Astrocyte (in vitro differentiated cells and primary cell): ENCODE data around the gene NPM1.

Source experiments
- EZH2 ChIP-seq: IDR thresholded peaks from 2 replicates; pipeline ENCODE4 v1.6.1; 2012; ENCODE audit warnings: mild to moderate bottlenecking, low read length, inconsistent platforms; ENCODE audit not compliant: insufficient read depth
- TF ChIP-seq, protein P1 (sequence below): IDR thresholded peaks from 2 replicates; pipeline ENCODE4 v1.5.1; 2011; ENCODE audit warnings: low read depth, mild to moderate bottlenecking, inconsistent platforms, low read length, moderate library complexity; ENCODE audit not compliant: insufficient read depth

DNA sequence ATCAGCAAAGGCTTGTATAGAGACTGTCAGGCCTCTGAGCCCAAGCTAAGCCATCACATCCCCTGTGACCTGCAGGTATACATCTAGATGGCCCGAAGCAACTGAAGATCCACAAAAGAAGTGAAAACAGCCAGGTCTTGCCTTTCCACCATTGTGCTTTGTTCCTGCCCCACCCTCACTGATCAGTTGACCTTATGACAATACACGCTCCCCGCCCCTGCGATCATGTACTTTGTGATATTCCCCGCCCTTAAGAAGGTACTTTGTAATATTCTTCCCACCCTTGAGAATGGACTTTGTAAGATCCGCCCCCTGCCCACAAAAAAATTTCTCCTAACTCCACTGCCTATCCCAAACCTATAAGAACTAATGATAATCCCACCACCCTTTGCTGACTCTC is 18.6 kb upstream of the NPM1 start:
- no peak for TF ChIP-seq EZH2
- TF ChIP-seq, protein P1, sequence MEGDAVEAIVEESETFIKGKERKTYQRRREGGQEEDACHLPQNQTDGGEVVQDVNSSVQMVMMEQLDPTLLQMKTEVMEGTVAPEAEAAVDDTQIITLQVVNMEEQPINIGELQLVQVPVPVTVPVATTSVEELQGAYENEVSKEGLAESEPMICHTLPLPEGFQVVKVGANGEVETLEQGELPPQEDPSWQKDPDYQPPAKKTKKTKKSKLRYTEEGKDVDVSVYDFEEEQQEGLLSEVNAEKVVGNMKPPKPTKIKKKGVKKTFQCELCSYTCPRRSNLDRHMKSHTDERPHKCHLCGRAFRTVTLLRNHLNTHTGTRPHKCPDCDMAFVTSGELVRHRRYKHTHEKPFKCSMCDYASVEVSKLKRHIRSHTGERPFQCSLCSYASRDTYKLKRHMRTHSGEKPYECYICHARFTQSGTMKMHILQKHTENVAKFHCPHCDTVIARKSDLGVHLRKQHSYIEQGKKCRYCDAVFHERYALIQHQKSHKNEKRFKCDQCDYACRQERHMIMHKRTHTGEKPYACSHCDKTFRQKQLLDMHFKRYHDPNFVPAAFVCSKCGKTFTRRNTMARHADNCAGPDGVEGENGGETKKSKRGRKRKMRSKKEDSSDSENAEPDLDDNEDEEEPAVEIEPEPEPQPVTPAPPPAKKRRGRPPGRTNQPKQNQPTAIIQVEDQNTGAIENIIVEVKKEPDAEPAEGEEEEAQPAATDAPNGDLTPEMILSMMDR: no peak
